ENCODE results near the gene TMEM132C. TPM values are rescaled to one million over a fixed set of nuclear protein-coding genes. Genes with fewer than 3 reads are reported as not detected.

Gene TMEM132C
- polyA plus RNA-seq, 1 experiment: not detected

DNA sequence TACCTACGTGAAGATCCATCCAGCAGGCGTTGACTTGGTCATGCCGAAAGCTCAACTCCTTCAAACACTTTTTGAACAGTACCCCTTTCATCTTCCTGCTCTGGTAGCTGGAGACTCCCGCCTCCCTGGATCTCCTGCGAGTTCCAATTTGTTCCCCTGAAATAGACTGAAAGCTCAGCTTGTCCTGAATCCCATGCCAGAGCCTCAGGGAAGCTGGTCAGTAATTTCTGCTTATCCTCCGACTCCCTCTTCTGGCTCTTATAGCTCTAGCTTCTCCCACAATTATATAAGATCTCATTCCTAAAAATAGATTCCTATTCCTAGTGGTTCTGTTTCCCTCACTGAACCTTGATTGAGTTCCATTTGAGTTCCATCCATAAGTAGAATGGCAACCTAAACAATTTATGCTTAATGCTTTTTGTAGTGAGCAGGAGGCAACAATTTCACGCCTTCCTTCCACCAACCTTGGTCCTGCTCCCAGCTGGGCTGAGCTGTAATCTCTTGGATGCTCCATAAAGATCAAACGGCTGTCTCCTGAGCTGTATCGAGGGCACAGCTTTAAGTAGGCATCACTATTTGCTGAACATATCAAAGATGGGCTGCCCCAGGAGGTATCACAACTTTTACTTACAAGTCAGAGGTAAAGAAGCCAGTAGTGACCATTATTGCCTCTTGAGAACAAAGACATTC lies 8.0 kb upstream of the TMEM132C start:
- H3K27me3 ChIP-seq (ENCODE audit: control insufficient read depth, insufficient read depth, low read length): no peaks in the 10 kb centered on the region
- ChIA-PET POLR2A (no interaction called here), CTCF (no interaction called here)
- no peak for DNase-seq (ENCODE audit: low read depth, low spot score)
- peaks cover 30% of the 10 kb centered on the region; the same call in 1 of the 2 replicates for H3K9me3 ChIP-seq (ENCODE audit: control insufficient read depth, insufficient read depth, low read length)
- no peak overlapping the region for H3K4me3 ChIP-seq (ENCODE audit: low read depth, low read length)
- no peak overlapping the region for H3K27ac ChIP-seq (ENCODE audit: low read depth, low read length)
- no peak for TF ChIP-seq CTCF (IDR thresholded peaks at IDR 0.05; ENCODE audit: low read depth, low read length)

DNA sequence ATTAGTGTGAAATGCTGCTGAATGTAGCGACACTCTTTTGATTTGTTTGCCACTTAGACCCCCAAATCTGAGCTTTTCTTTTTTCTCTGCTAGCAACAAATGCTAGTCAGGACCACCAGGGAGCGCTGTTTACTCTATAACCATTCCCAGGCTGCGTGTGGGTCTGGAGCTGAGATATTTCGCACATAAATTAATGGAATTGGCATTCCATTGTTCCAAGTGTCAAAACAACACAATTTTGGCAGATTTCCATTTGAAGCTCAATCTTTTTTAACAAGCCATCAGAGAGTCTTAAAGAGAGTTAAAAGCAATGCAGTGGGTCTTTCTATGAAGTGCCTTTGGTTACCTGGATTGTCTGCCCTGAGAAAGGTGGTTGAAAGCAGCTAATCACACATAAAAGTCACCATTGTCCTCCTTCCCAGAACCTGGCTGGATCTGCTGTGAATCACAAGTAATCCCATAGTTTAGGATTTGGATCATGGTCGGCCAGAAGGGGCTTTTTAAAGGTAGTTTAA lies 7.4 kb upstream of the TMEM132C start:
- H3K9me3 ChIP-seq (ENCODE audit: control insufficient read depth, insufficient read depth, low read length): peaks cover 30% of the 10 kb centered on the region; the same call in 1 of the 2 replicates
- no peak for TF ChIP-seq CTCF (IDR thresholded peaks at IDR 0.05; ENCODE audit: low read depth, low read length)
- CTCF ChIA-PET: no interaction called here
- no peak for DNase-seq (ENCODE audit: low read depth, low spot score)
- H3K27me3 ChIP-seq (ENCODE audit: control insufficient read depth, insufficient read depth, low read length): no peaks in the 10 kb centered on the region
- H3K4me3 ChIP-seq (ENCODE audit: low read depth, low read length): no peak overlapping the region
- POLR2A ChIA-PET: no interaction called here
- H3K27ac ChIP-seq (ENCODE audit: low read depth, low read length): no peak overlapping the region

- H3K4me3 ChIP-seq (ENCODE audit: low read depth, low read length): no peak overlapping the region
- ChIA-PET POLR2A (no interaction called here), CTCF (no interaction called here)
- no peak for DNase-seq (ENCODE audit: low read depth, low spot score)
- peaks cover 43% of the 10 kb centered on the region for H3K9me3 ChIP-seq (ENCODE audit: control insufficient read depth, insufficient read depth, low read length)
- no peaks in the 10 kb centered on the region for H3K27me3 ChIP-seq (ENCODE audit: control insufficient read depth, insufficient read depth, low read length)
- TF ChIP-seq CTCF (IDR thresholded peaks at IDR 0.05; ENCODE audit: low read depth, low read length): no peak
- H3K27ac ChIP-seq (ENCODE audit: low read depth, low read length): no peak overlapping the region
Observed at GRCh38 chr12:128261757-128262156, 5.2 kb upstream of the TMEM132C start.

DNA sequence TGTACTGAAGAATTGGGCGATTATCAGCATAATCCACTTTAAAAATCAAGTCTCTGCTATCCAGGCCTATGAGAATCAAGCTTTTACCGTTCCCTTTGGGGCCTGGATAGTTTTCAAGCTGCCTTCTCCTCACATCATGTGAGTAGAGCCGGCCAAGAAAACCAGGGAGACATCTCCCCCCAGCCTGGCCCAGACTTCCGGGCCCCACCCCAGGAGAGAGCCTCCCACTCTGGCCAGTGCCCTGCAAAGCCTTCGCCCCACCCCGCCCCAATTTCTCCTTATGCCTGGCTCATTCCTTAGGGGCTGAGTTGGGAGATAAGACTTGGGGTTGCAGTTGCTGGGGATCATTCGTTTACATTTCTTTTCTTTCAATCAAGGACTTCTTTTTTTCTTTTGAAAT lies 1.4 kb upstream of the TMEM132C start:
- peaks cover 38% of the 10 kb centered on the region for H3K9me3 ChIP-seq (ENCODE audit: control insufficient read depth, insufficient read depth, low read length)
- no peak overlapping the region for H3K27ac ChIP-seq (ENCODE audit: low read depth, low read length)
- no peak overlapping the region for H3K4me3 ChIP-seq (ENCODE audit: low read depth, low read length)
- TF ChIP-seq CTCF (IDR thresholded peaks at IDR 0.05; ENCODE audit: low read depth, low read length): no peak
- no peaks in the 10 kb centered on the region for H3K27me3 ChIP-seq (ENCODE audit: control insufficient read depth, insufficient read depth, low read length)
- POLR2A ChIA-PET: no interaction called here
- CTCF ChIA-PET: no interaction called here
- DNase-seq (ENCODE audit: low read depth, low spot score): no peak

DNA sequence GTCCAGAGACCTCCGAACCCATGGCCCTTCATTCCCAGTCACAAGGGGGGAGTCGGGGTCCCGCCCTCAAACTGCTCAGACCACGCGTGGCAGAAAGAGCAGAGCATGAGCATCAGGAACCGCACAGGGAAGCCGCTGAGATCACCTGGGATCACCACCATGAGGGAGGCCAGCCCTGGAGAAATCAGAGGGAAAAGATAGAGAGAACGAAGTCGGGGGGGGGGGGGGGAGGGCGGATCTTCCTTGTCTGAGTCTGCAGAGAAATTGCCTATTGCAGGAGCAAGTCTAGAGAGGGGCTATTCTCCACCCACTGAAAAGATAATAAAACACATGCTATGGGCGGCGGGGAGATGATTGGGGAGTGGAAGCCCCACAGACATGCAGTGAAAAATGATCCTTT lies 884 bp upstream of the TMEM132C start:
- POLR2A ChIA-PET: no interaction called here
- H3K9me3 ChIP-seq (ENCODE audit: control insufficient read depth, insufficient read depth, low read length): peaks cover 35% of the 10 kb centered on the region
- CTCF ChIA-PET: no interaction called here
- H3K27me3 ChIP-seq (ENCODE audit: control insufficient read depth, insufficient read depth, low read length): no peaks in the 10 kb centered on the region
- no peak for TF ChIP-seq CTCF (IDR thresholded peaks at IDR 0.05; ENCODE audit: low read depth, low read length)
- DNase-seq (ENCODE audit: low read depth, low spot score): no peak
- no peak overlapping the region for H3K27ac ChIP-seq (ENCODE audit: low read depth, low read length)
- no peak overlapping the region for H3K4me3 ChIP-seq (ENCODE audit: low read depth, low read length)

Data from AG04450 (cell line).